AG04449 (cell line): ENCODE measurements around the gene TRMU.
"Not testable (repeated sequence)": the region's sequence is repeated elsewhere in the genome, so short reads cannot be mapped to it uniquely, and the experiment has no call there.

Experiments
- CTCF ChIA-PET: fragments of 350-600 bp; formaldehyde crosslinking; extraction: SDS; loops from one replicate; lab custom pipeline; 2021; ENCODE audit warnings: antibody characterized with exemption; lab: Yijun Ruan, JAX
- POLR2A ChIA-PET: fragments of 400-600, 350-600 bp; formaldehyde crosslinking; extraction: SDS; loops from one replicate; lab custom pipeline; 2020; ENCODE audit warnings: antibody characterized with exemption, inconsistent platforms; lab: Yijun Ruan, JAX
- DNase-seq: peaks from one replicate; pipeline ENCODE4 v3.0.0-alpha.2; 2010; ENCODE audit warnings: low read depth, low spot score
- H3K4me3 ChIP-seq: 2 replicates; pipeline ENCODE4 v1.5.1; 2011; ENCODE audit warnings: low read depth, mild to moderate bottlenecking, control low read depth, low read length
- CTCF ChIP-seq: IDR thresholded peaks from one replicate; pipeline ENCODE4 v1.5.1; 2011; ENCODE audit warnings: mild to moderate bottlenecking, moderate library complexity, low read length, control low read depth, inconsistent platforms; ENCODE audit not compliant: insufficient read depth; ENCODE audit errors: missing control alignments

The TRMU gene

GRCh38 chr22:46312056-46312455 lies 23.5 kb upstream of the TRMU start:
- ChIA-PET POLR2A (no interaction called here), CTCF (interaction anchor here (1.2 to 12.0 kb wide), 9 partner anchors 7 to 320 kb away, joined by 3 to 129 read pairs (median 5); no protein-coding TSS in a partner anchor)
- no peak for TF ChIP-seq CTCF
- H3K4me3 ChIP-seq = no peak overlapping the region
- DNase-seq = no peak

- POLR2A ChIA-PET, DNase-seq, H3K4me3 ChIP-seq: not testable (repeated sequence)
- CTCF ChIA-PET = interaction anchor here (0.8 to 12.0 kb wide), 9 partner anchors 8 to 317 kb away, joined by 3 to 129 read pairs (median 8); no protein-coding TSS in a partner anchor
These were observed 22.7 kb upstream of the TRMU start for GRCh38 chr22:46312848-46313247.

GRCh38 chr22:46315976-46316375 lies 19.5 kb upstream of the TRMU start:
- H3K4me3 ChIP-seq = no peak overlapping the region
- CTCF ChIA-PET = interaction anchor here (1.1 to 12.0 kb wide), 12 partner anchors 9 to 320 kb away, joined by 3 to 129 read pairs (median 8); no protein-coding TSS in a partner anchor
- TF ChIP-seq CTCF = no peak
- POLR2A ChIA-PET = no interaction called here
- DNase-seq = no peak

- no peak overlapping the region for H3K4me3 ChIP-seq
- no peak for TF ChIP-seq CTCF
- ChIA-PET CTCF (interaction anchor here (1.1 to 12.0 kb wide), 7 partner anchors 15 to 329 kb away, joined by 3 to 129 read pairs (median 6); no protein-coding TSS in a partner anchor), POLR2A (no interaction called here)
- DNase-seq = no peak
These were observed 17.9 kb upstream of the TRMU start for GRCh38 chr22:46317646-46318045.

GRCh38 chr22:46318576-46318975 lies 16.9 kb upstream of the TRMU start:
- CTCF ChIA-PET = interaction anchor here (0.8 to 4.8 kb wide), 5 partner anchors 71 to 324 kb away, joined by 3 to 68 read pairs (median 6); no protein-coding TSS in a partner anchor

GRCh38 chr22:46319319-46319718 lies 16.2 kb upstream of the TRMU start:
- TF ChIP-seq CTCF = no peak
- ChIA-PET POLR2A (no interaction called here), CTCF (interaction anchor here (1.0 to 1.7 kb wide), 2 partner anchors 313 to 325 kb away, joined by 3 to 6 read pairs; no protein-coding TSS in a partner anchor)
- DNase-seq = no peak
- no peak overlapping the region for H3K4me3 ChIP-seq

More at GRCh38 chr22:46318576-46318975, 16.9 kb upstream of the TRMU start:
- no peak overlapping the region for H3K4me3 ChIP-seq
- POLR2A ChIA-PET = no interaction called here
- no peak for TF ChIP-seq CTCF
- DNase-seq = no peak

GRCh38 chr22:46320166-46320710 lies 15.3 kb upstream of the TRMU start:
- CTCF ChIA-PET = interaction anchor here (1.5 to 5.6 kb wide), 2 partner anchors 8 to 314 kb away, joined by 3 to 20 read pairs; no protein-coding TSS in a partner anchor
- POLR2A ChIA-PET = no interaction called here
- no peak for TF ChIP-seq CTCF
- DNase-seq = no peak
- no peak overlapping the region for H3K4me3 ChIP-seq
